ENCODE measurements around the gene PRDM2.

Gene PRDM2

DNA sequence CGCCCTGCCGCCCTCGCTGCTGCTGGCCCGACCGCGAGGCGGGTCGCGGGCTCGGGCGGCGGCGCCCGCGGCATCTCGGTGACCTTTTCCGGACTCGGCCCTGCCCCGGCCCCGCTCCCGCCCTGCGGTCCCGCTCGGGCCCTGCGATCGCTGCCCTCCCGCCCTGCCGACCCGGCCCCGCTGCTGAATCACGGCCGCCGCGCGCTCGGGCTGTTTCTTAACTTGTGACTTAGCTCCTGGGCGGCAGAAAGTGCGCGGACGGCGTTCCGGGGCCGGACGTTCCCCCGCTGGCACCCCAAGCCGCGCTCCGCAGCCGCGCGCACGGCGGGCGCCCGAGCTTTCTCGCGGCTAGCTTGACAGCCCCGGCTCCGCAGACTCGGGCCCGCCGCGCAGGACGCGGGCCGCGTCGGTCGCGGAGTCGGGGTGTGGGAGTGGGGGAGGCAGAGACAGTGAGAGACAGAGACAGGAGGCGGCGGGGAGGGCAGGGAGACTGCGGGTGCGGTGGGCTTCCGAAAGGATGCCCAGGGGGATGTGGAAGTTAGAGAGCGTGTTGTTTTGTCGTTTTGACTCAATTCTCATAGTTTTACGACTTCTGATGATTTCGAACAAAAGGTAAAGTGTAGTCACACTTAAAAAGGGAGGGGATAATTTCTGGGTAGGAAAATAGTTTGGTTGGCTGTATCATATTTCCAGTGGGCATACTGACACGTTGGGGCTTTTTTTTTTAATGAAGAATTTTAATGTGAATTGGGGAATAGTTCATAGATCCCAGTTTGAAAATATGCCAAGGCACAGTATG is 49.8 kb downstream of the PRDM2 start (continued):
- TF ChIP-seq, protein P1, sequence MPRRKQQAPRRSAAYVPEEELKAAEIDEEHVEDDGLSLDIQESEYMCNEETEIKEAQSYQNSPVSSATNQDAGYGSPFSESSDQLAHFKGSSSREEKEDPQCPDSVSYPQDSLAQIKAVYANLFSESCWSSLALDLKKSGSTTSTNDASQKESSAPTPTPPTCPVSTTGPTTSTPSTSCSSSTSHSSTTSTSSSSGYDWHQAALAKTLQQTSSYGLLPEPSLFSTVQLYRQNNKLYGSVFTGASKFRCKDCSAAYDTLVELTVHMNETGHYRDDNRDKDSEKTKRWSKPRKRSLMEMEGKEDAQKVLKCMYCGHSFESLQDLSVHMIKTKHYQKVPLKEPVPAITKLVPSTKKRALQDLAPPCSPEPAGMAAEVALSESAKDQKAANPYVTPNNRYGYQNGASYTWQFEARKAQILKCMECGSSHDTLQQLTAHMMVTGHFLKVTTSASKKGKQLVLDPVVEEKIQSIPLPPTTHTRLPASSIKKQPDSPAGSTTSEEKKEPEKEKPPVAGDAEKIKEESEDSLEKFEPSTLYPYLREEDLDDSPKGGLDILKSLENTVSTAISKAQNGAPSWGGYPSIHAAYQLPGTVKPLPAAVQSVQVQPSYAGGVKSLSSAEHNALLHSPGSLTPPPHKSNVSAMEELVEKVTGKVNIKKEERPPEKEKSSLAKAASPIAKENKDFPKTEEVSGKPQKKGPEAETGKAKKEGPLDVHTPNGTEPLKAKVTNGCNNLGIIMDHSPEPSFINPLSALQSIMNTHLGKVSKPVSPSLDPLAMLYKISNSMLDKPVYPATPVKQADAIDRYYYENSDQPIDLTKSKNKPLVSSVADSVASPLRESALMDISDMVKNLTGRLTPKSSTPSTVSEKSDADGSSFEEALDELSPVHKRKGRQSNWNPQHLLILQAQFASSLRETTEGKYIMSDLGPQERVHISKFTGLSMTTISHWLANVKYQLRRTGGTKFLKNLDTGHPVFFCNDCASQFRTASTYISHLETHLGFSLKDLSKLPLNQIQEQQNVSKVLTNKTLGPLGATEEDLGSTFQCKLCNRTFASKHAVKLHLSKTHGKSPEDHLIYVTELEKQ (tag by site-specific recombination; IDR thresholded peaks at IDR 0.05; ENCODE audit: borderline replicate concordance), result no peak
- TF ChIP-seq ZNF140 (tag by site-specific recombination; IDR thresholded peaks at IDR 0.05) (no peak), KLF10 (tag by site-specific recombination; IDR thresholded peaks at IDR 0.05) (no peak), ZNF404 (tag by site-specific recombination; IDR thresholded peaks at IDR 0.05) (no peak), ZNF354C (tag by site-specific recombination; IDR thresholded peaks at IDR 0.05; ENCODE audit: borderline replicate concordance, low read depth) (no peak), REPIN1 (tag by site-specific recombination; IDR thresholded peaks at IDR 0.05; ENCODE audit: low read depth) (no peak), ZNF529 (tag by site-specific recombination; IDR thresholded peaks at IDR 0.05; ENCODE audit: insufficient replicate concordance) (no peak), ZNF121 (tag by site-specific recombination; IDR thresholded peaks at IDR 0.05) (no peak), ZBTB6 (tag by site-specific recombination; IDR thresholded peaks at IDR 0.05) (no peak), ZNF501 (tag by site-specific recombination; IDR thresholded peaks at IDR 0.05) (no peak), ZSCAN5A (tag by site-specific recombination; IDR thresholded peaks at IDR 0.05) (no peak), ZNF830 (tag by site-specific recombination; IDR thresholded peaks at IDR 0.05; ENCODE audit: low read depth) (no peak), ZNF37A (tag by site-specific recombination; IDR thresholded peaks at IDR 0.05) (no peak), ZNF670 (tag by site-specific recombination; IDR thresholded peaks at IDR 0.05; ENCODE audit: low read depth) (no peak), ZSCAN16 (tag by site-specific recombination; IDR thresholded peaks at IDR 0.05) (no peak), MYNN (tag by site-specific recombination; IDR thresholded peaks at IDR 0.05; ENCODE audit: borderline replicate concordance) (no peak), ZNF639 (tag by site-specific recombination; IDR thresholded peaks at IDR 0.05) (peak; percentile 65), ZNF747 (tag by site-specific recombination; IDR thresholded peaks at IDR 0.05) (no peak), ZSCAN23 (tag by site-specific recombination; IDR thresholded peaks at IDR 0.05) (no peak), ZNF169 (tag by site-specific recombination; IDR thresholded peaks at IDR 0.05) (no peak), ZNF561 (tag by site-specific recombination; IDR thresholded peaks at IDR 0.05; ENCODE audit: borderline replicate concordance) (no peak), KLF17 (tag by site-specific recombination; IDR thresholded peaks at IDR 0.05) (no peak; the same call in 1 of the 2 replicates), BCL6B (tag by site-specific recombination; IDR thresholded peaks at IDR 0.05) (no peak), ZBTB1 (tag by site-specific recombination; IDR thresholded peaks at IDR 0.05) (no peak), ZNF596 (tag by site-specific recombination; IDR thresholded peaks at IDR 0.05) (no peak), ZNF571 (tag by site-specific recombination; IDR thresholded peaks at IDR 0.05) (no peak), OVOL3 (tag by site-specific recombination; IDR thresholded peaks at IDR 0.05) (no peak), ZNF768 (tag by site-specific recombination; IDR thresholded peaks at IDR 0.05) (no peak), ZNF704 (tag by site-specific recombination; IDR thresholded peaks at IDR 0.05) (no peak), ZNF133 (tag by site-specific recombination; IDR thresholded peaks at IDR 0.05) (no peak)

Measured in HEK293 (cell line).